ENCODE results near the gene CBX7. TPM values are rescaled to one million over a fixed set of nuclear protein-coding genes. Genes with fewer than 3 reads are reported as not detected.

CBX7 gene
- total and polyA plus RNA-seq, 2 of the 8 experiments (the other 6 are each of a cell fraction or from before 2014, with no cell fraction given): 6.9 to 8.7 TPM

- TF ChIP-seq MAFK (IDR thresholded peaks at IDR 0.05; ENCODE audit: low read depth, low read length): no peak
- no peak for TF ChIP-seq EGR1 (IDR thresholded peaks at IDR 0.05; ENCODE audit: borderline replicate concordance, low read depth, low read length)
- no peak for TF ChIP-seq SRF (IDR thresholded peaks at IDR 0.05; ENCODE audit: low read depth, low read length)
- no peak for TF ChIP-seq SIRT6 (IDR thresholded peaks at IDR 0.05; ENCODE audit: low read length)
- no peak for TF ChIP-seq KDM4A (IDR thresholded peaks at IDR 0.05; ENCODE audit: low read depth, low read length, severe bottlenecking)
- TF ChIP-seq, protein P1, sequence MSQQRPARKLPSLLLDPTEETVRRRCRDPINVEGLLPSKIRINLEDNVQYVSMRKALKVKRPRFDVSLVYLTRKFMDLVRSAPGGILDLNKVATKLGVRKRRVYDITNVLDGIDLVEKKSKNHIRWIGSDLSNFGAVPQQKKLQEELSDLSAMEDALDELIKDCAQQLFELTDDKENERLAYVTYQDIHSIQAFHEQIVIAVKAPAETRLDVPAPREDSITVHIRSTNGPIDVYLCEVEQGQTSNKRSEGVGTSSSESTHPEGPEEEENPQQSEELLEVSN (IDR thresholded peaks at IDR 0.05): peak; percentile 20; the same call in 1 of the 2 replicates
- no peak for TF ChIP-seq SAP30 (IDR thresholded peaks at IDR 0.05; ENCODE audit: insufficient read depth, insufficient replicate concordance, low read length)
- TF ChIP-seq JUN (IDR thresholded peaks at IDR 0.05; ENCODE audit: low read depth, low read length): no peak
- TF ChIP-seq RXRA (IDR thresholded peaks at IDR 0.05; ENCODE audit: insufficient read depth, low read depth, low read length): no peak
- TF ChIP-seq JUND (IDR thresholded peaks at IDR 0.05; ENCODE audit: low read length): no peak
- no peak for TF ChIP-seq NANOG (IDR thresholded peaks at IDR 0.05; ENCODE audit: insufficient read depth, low read depth, low read length, poor library complexity, severe bottlenecking)
- TF ChIP-seq KDM5A (IDR thresholded peaks at IDR 0.05; ENCODE audit: low read length): no peak
- no peak for TF ChIP-seq GTF2F1 (IDR thresholded peaks at IDR 0.05; ENCODE audit: borderline replicate concordance, low read depth, low read length)
These were observed 34.8 kb downstream of the CBX7 start (continued) for GRCh38 chr22:39117585-39118191.
